Natural killer cell (primary cell): Measurements from ENCODE around the gene BRI3BP. TPM values are rescaled to one million over a fixed set of nuclear protein-coding genes. Genes with fewer than 3 reads are reported as not detected.
A peak's percentile ranks its signal among the peaks of the same experiment; 100 is the strongest.

Experiments used
- ATAC-seq, 3 donors: fragments of 150-1000 bp in 2 of 3; fragments of 200-7000 bp in 1 of 3; cut with Tn5 transposase; 1 replicate in 1 of 3; 2 replicates in 2 of 3; pipeline ENCODE4 v1.10.0; 2021; ENCODE audit warnings: mild to moderate bottlenecking in 2 of 3, moderate library complexity in 2 of 3
- DNase-seq, 2 donors: peaks; one replicate each; pipeline versions ENCODE4 v3.0.0 to v3.0.0-alpha.2; 2013 to 2021; ENCODE audit warnings: mixed read lengths in 1 of 2
- H3K27ac ChIP-seq: one replicate; pipeline ENCODE4 v1.5.1; 2013; ENCODE audit warnings: mild to moderate bottlenecking, low read length
- H3K27me3 ChIP-seq: one replicate; pipeline ENCODE4 v1.6.1; 2013; ENCODE audit warnings: low read length; ENCODE audit not compliant: control insufficient read depth, insufficient read depth
- H3K36me3 ChIP-seq: one replicate; pipeline ENCODE4 v1.6.1; 2013; ENCODE audit warnings: low read length; ENCODE audit not compliant: control insufficient read depth, insufficient read depth
- H3K4me1 ChIP-seq: one replicate; pipeline ENCODE4 v1.6.1; 2013; ENCODE audit warnings: low read length; ENCODE audit not compliant: control insufficient read depth, insufficient read depth
- H3K4me3 ChIP-seq: one replicate; pipeline ENCODE4 v1.5.1; 2013; ENCODE audit warnings: low read length
- H3K9me3 ChIP-seq: one replicate; pipeline ENCODE4 v1.6.1; 2013; ENCODE audit warnings: low read length; ENCODE audit not compliant: control insufficient read depth, insufficient read depth
- H3K27ac Mint-ChIP-seq, 2 donors: one replicate each; pipeline ENCODE4 v1.8.0; 2022; ENCODE audit warnings: mild to moderate bottlenecking in 2 of 2, mixed read lengths in 2 of 2, moderate library complexity in 1 of 2
- H3K27me3 Mint-ChIP-seq, 2 donors: one replicate each; pipeline ENCODE4 v1.8.0; 2022; ENCODE audit warnings: low read depth in 2 of 2, mixed read lengths in 2 of 2
- H3K36me3 Mint-ChIP-seq: one replicate; pipeline ENCODE4 v1.8.0; 2022; ENCODE audit warnings: mixed read lengths
- H3K4me1 Mint-ChIP-seq, 2 donors: one replicate each; pipeline ENCODE4 v1.8.0; 2022; ENCODE audit warnings: mixed read lengths in 2 of 2
- H3K4me3 Mint-ChIP-seq: one replicate; pipeline ENCODE4 v1.8.0; 2022; ENCODE audit warnings: mild to moderate bottlenecking, moderate library complexity, mixed read lengths
- H3K9me3 Mint-ChIP-seq, 2 donors: one replicate each; pipeline ENCODE4 v1.8.0; 2022; ENCODE audit warnings: mixed read lengths in 2 of 2
- CTCF ChIP-seq: fragments of 200-600 bp; IDR thresholded peaks from one replicate; pipeline ENCODE4 v1.8.0; 2022; ENCODE audit warnings: antibody characterized with exemption
- WGBS: methylation state at CpG from one replicate; pipeline ENCODE4 v1.1.7; 2013; ENCODE audit warnings: missing lambda C conversion rate; ENCODE audit not compliant: insufficient coverage; 5-methylcytosine and 5-hydroxymethylcytosine counted together
- intact Hi-C: fragments of 100-400 bp; cut with micrococcal nuclease; formaldehyde crosslinking; loops from one replicate; pipeline ENCODE4 v1.14.2; 2022
- total RNA-seq, 4 donors: library from RNA; stranded (reverse); fragments of 120-200 nt in 1 of 4; gene quantifications; one replicate each; pipeline versions ENCODE4 v1.2.3 to v1.2.4, GENCODE V29; 2013 to 2022

Gene BRI3BP
- total RNA-seq, 3 donors from 2014 or later (not counting 1 experiment from before 2014, with no cell fraction given): 4.2 to 6.8 (median 5.4) TPM

- no peak for DNase-seq
- TF ChIP-seq CTCF: no peak
- Histone ChIP-seq H3K4me3 (no peak overlapping the region), H3K4me1 (peaks cover 29% of the 10 kb centered on the region), H3K27me3 (no peaks in the 10 kb centered on the region), H3K36me3 (no peaks in the 10 kb centered on the region), H3K9me3 (no peaks in the 10 kb centered on the region), H3K27ac (no peak overlapping the region)
- 97% methylated on average over 3 of the region's 4 CpGs for WGBS
- Mint-ChIP-seq H3K27ac (no peak overlapping the region), H3K9me3 (no peaks in the 10 kb centered on the region), H3K4me1 (peaks cover 40 to 44% of the 10 kb centered on the region in 2 donors), H3K27me3 (no peaks in the 10 kb centered on the region), H3K36me3 (no peaks in the 10 kb centered on the region), H3K4me3 (no peak overlapping the region)
- intact Hi-C loops: no loop called here
- no peak for ATAC-seq
These were observed 5.3 kb downstream of the BRI3BP start for GRCh38 chr12:124998705-124999104.

DNA sequence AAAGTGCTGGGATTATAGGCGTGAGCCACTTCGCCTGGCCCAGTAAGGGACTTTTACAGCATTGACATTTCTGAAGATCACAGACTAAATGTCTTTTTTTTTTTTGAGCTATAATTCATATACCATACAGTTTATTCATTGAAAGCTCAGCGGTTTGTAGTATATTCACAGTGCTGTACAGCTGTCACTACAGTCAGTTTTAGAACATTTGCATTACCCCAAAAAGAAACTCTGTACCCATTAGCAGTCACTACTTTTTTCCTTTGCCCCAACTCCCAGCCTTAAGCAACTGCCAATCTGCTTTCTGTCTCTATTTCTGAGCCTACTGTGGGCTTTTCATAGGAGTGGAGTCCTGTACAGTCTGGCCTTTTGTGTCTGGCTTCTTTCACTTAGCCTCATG lies 8.2 kb downstream of the BRI3BP start:
- Mint-ChIP-seq H3K9me3 (no peaks in the 10 kb centered on the region), H3K27ac (peak overlapping the region in 1 of 2 donors; percentile 7), H3K4me1 (peaks cover 25 to 26% of the 10 kb centered on the region in 2 donors), H3K36me3 (no peaks in the 10 kb centered on the region), H3K4me3 (peak overlapping the region; percentile 21), H3K27me3 (no peaks in the 10 kb centered on the region)
- Histone ChIP-seq H3K4me1 (peaks cover 6% of the 10 kb centered on the region), H3K36me3 (no peaks in the 10 kb centered on the region), H3K4me3 (no peak overlapping the region), H3K27me3 (no peaks in the 10 kb centered on the region), H3K9me3 (no peaks in the 10 kb centered on the region), H3K27ac (no peak overlapping the region)
- intact Hi-C loops: no loop called here
- no peak for DNase-seq
- ATAC-seq: no peak
- 100% methylated on average over 3 of the region's 3 CpGs for WGBS
- TF ChIP-seq CTCF: no peak

- no peak for TF ChIP-seq CTCF
- H3K36me3 ChIP-seq: no peaks in the 10 kb centered on the region
- no peaks in the 10 kb centered on the region for H3K9me3 Mint-ChIP-seq
- ATAC-seq (no peak), DNase-seq (no peak)
- no peaks in the 10 kb centered on the region for H3K36me3 Mint-ChIP-seq
- no peaks in the 10 kb centered on the region for H3K27me3 Mint-ChIP-seq
- no peak overlapping the region for H3K27ac ChIP-seq
- WGBS: 92% methylated on average over 8 of the region's 9 CpGs
- peaks cover 6% of the 10 kb centered on the region for H3K4me1 ChIP-seq
- H3K27ac Mint-ChIP-seq: peak overlapping the region in 1 of 2 donors; percentile 15
- intact Hi-C loops: no loop called here
- no peak overlapping the region for H3K4me3 ChIP-seq
- no peaks in the 10 kb centered on the region for H3K9me3 ChIP-seq
- no peaks in the 10 kb centered on the region for H3K27me3 ChIP-seq
- no peak overlapping the region for H3K4me3 Mint-ChIP-seq
- H3K4me1 Mint-ChIP-seq: peaks cover 25 to 26% of the 10 kb centered on the region in 2 donors
These were observed 9.6 kb downstream of the BRI3BP start for GRCh38 chr12:125003021-125003420.

DNA sequence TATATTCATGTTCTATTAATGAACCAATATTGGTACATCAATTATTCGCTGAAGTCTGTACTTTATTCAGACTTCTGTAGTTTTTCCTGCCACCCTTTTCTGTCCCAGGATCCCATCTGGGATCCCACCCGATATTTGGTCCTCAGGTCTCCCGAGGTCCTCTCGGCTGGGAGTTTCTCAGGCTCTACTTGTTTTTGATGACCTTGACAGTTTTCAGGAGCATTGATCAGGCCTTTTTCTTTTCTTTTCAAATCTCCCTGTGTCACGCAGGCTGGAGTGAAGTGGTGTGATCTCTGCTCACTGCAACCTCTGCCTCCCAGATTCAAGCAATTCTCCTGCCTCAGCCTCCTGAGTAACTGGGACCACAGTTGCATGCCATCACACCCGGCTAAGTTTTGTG lies 11.2 kb downstream of the BRI3BP start:
- DNase-seq (no peak), ATAC-seq (no peak)
- Histone ChIP-seq H3K4me1 (peaks cover 6% of the 10 kb centered on the region), H3K9me3 (no peaks in the 10 kb centered on the region), H3K36me3 (no peaks in the 10 kb centered on the region), H3K27me3 (no peaks in the 10 kb centered on the region), H3K27ac (no peak overlapping the region), H3K4me3 (no peak overlapping the region)
- H3K4me3 Mint-ChIP-seq: no peak overlapping the region
- H3K36me3 Mint-ChIP-seq: no peaks in the 10 kb centered on the region
- peaks cover 25 to 26% of the 10 kb centered on the region in 2 donors for H3K4me1 Mint-ChIP-seq
- H3K27ac Mint-ChIP-seq: no peak overlapping the region
- intact Hi-C loops: no loop called here
- no peak for TF ChIP-seq CTCF
- WGBS: 99% methylated on average over 5 of the region's 6 CpGs
- H3K27me3 Mint-ChIP-seq: no peaks in the 10 kb centered on the region
- no peaks in the 10 kb centered on the region for H3K9me3 Mint-ChIP-seq
